ENCODE results near the gene SCNM1. TPM values are rescaled to one million over a fixed set of nuclear protein-coding genes. Genes with fewer than 3 reads are reported as not detected.

SCNM1 gene
- 44.5 to 47.6 TPM (median 46.1 TPM) in 5 replicates for total RNA-seq (2022; extraction: Qiagen RNA extraction)

DNA sequence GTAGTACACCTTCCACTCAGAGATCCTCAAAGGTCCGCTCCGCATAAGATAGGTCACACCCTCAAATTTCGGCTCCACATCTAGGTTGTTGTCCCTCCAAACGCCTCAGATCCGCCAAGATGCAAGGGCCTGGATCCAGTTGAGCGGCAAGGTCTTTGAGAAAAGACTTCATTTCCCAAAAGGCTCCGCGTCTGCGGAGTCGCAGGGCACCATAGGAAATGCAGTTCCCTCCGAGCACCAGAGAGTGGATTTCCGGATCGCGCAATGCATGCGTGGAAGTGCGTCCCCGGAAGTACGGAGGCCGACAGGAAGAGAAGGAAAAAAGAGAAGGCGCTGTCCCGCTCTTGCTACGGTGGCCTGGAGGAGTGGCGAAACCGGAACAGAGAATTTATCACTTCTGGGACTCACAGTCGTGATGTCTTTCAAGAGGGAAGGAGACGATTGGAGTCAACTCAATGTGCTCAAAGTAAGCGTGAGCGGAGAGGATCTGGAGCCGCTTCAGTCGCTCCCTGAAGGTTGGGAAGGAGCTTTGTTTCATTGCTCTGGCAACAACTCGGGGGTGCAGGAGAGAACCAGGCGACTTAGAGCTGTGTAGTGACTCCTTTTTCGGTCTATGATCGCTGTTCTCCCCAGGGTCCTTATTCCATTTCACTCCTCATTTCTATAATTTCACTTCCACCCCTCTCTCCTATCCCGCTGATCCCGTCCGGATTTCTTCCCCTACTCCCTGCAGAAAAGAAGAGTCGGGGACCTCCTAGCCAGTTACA, at the start of gene SCNM1, which contains the start of gene LYSMD1:
SCNM1 (plus strand) TSS at position 407 of the 767 bp plus-strand sequence; CDS start at position 416, 9 bp downstream.
LYSMD1 (minus strand) TSS at position 165 of the 767 bp plus-strand sequence. CDS start 644 bp downstream, outside the sequence.

GRCh38 chr1:151146412-151147131, 19.4 kb upstream of the SCNM1 start, which contains the start of gene SEMA6C:
SEMA6C (minus strand) TSS chr1:151146631; CDS start chr1:151142621, 4,010 bp downstream.

DNA sequence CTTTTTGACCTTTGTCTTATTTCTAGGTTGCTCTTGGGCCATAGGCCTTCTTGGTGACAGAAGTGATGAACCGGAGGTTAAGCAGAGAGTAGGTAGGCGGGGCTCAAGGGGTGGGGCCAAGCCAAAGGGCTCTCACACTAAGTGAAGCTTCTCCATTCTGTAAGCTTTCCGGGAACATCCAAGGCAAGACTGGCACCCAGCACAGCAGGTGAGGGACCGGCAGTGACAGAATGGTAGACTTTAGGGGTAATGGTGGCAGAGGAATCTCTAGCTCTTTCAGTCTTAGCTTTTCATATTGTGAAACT, 9.5 kb upstream of the SCNM1 start, which contains the start of gene TNFAIP8L2:
TNFAIP8L2 (plus strand) TSS at position 135 of the 305 bp plus-strand sequence. CDS start 2,049 bp downstream, outside the sequence.

DNA sequence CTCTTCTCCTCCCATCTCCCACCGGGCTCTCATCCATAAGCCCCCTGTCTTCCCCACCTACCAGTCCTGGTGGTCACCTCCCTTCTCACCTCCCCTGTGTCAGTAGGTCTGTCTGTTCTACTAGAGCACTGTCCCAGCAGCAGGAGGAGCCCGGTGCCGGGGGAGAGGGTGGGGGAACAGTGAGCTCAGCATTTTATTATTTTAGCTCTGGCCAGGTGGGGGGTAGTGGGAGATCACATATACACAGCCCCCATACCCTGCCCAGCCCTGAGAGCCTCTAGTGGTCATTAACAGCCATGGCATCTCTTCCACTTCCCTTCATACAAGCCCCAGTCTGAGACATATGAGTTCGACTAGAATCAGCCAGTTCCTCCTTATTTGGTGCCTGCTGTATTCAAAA, 9.9 kb downstream of the SCNM1 start, which contains the start of gene TMOD4:
TMOD4 (minus strand) TSS at position 119 of the 400 bp plus-strand sequence. CDS start 1,106 bp downstream, outside the sequence.

GRCh38 chr1:151189637-151190445, 23.9 kb downstream of the SCNM1 start, which contains the start of gene VPS72:
VPS72 (minus strand) TSS chr1:151190197; CDS start chr1:151190121, 76 bp downstream.

GRCh38 chr1:151198254-151199127, 32.5 kb downstream of the SCNM1 start, which contains the start of gene PIP5K1A:
PIP5K1A (plus strand) TSS chr1:151198552; CDS start chr1:151198997, 445 bp downstream.

Other genes with a start within 250 kb of the SCNM1 start
- 21.2 to 26.1 TPM (median 23.9 TPM) in 5 replicates for gene SETDB1, start 239.8 kb upstream of the SCNM1 start, total RNA-seq (2022; extraction: Qiagen RNA extraction)
- gene CERS2, start 191.3 kb upstream of the SCNM1 start, total RNA-seq (2022; extraction: Qiagen RNA extraction), result 239 to 262 TPM (median 246 TPM) in 5 replicates
- 0.51 to 1.2 TPM (median 0.92 TPM) in 5 replicates for gene ANXA9, start 183.9 kb upstream of the SCNM1 start, total RNA-seq (2022; extraction: Qiagen RNA extraction)
- gene MINDY1, start 159.2 kb upstream of the SCNM1 start, total RNA-seq (2022; extraction: Qiagen RNA extraction), result 2.1 to 3.7 TPM (median 2.8 TPM) in 5 replicates
- gene PRUNE1, start 157.7 kb upstream of the SCNM1 start, total RNA-seq (2022; extraction: Qiagen RNA extraction), result 11.3 to 15.4 TPM (median 15.0 TPM) in 5 replicates
- 0.06 to 0.30 TPM (median 0.15 TPM) in 5 replicates for gene BNIPL, start 129.6 kb upstream of the SCNM1 start, total RNA-seq (2022; extraction: Qiagen RNA extraction)
- gene C1orf56, start 118.4 kb upstream of the SCNM1 start, total RNA-seq (2022; extraction: Qiagen RNA extraction), result 5.7 to 8.6 TPM (median 6.6 TPM) in 5 replicates
- 76.7 to 92.0 TPM (median 80.0 TPM) in 5 replicates for gene CDC42SE1, start 106.5 kb upstream of the SCNM1 start, total RNA-seq (2022; extraction: Qiagen RNA extraction)
- 13.2 to 16.7 TPM (median 16.1 TPM) in 5 replicates for gene MLLT11, start 105.7 kb upstream of the SCNM1 start, total RNA-seq (2022; extraction: Qiagen RNA extraction)
- 2.4 to 3.1 TPM (median 2.9 TPM) in 5 replicates for gene GABPB2, start 95.4 kb upstream of the SCNM1 start, total RNA-seq (2022; extraction: Qiagen RNA extraction)
- gene SEMA6C, start 19.5 kb upstream of the SCNM1 start, total RNA-seq (2022; extraction: Qiagen RNA extraction), result 1.5 to 2.6 TPM (median 1.7 TPM) in 5 replicates
- gene TNFAIP8L2, start 9.5 kb upstream of the SCNM1 start, total RNA-seq (2022; extraction: Qiagen RNA extraction), result not detected in 5 replicates
- 5.1 to 7.5 TPM (median 6.3 TPM) in 5 replicates for gene LYSMD1, start 242 bp upstream of the SCNM1 start, total RNA-seq (2022; extraction: Qiagen RNA extraction)
- 0.25 to 0.32 TPM (median 0.30 TPM) in 3 of 5 replicates, not detected in the others for gene TMOD4, start 9.8 kb downstream of the SCNM1 start, total RNA-seq (2022; extraction: Qiagen RNA extraction)
- gene VPS72, start 24.1 kb downstream of the SCNM1 start, total RNA-seq (2022; extraction: Qiagen RNA extraction), result 42.7 to 63.6 TPM (median 44.0 TPM) in 5 replicates
- gene PIP5K1A, start 32.4 kb downstream of the SCNM1 start, total RNA-seq (2022; extraction: Qiagen RNA extraction), result 45.0 to 60.9 TPM (median 49.8 TPM) in 5 replicates
- gene PSMD4, start 88.6 kb downstream of the SCNM1 start, total RNA-seq (2022; extraction: Qiagen RNA extraction), result 173 to 208 TPM (median 192 TPM) in 5 replicates
- 10.6 to 14.6 TPM (median 12.9 TPM) in 5 replicates for gene ZNF687, start 116.2 kb downstream of the SCNM1 start, total RNA-seq (2022; extraction: Qiagen RNA extraction)
- 22.7 to 27.1 TPM (median 25.0 TPM) in 5 replicates for gene PI4KB, start 161.3 kb downstream of the SCNM1 start, total RNA-seq (2022; extraction: Qiagen RNA extraction)
- 18.8 to 24.9 TPM (median 21.2 TPM) in 5 replicates for gene RFX5, start 181.1 kb downstream of the SCNM1 start, total RNA-seq (2022; extraction: Qiagen RNA extraction)
- 5.7 to 8.9 TPM (median 6.7 TPM) in 5 replicates for gene SELENBP1, start 206.6 kb downstream of the SCNM1 start, total RNA-seq (2022; extraction: Qiagen RNA extraction)
- gene PSMB4, start 233.4 kb downstream of the SCNM1 start, total RNA-seq (2022; extraction: Qiagen RNA extraction), result 364 to 428 TPM (median 401 TPM) in 5 replicates